ENCODE data around the gene HIF3A.

DNA sequence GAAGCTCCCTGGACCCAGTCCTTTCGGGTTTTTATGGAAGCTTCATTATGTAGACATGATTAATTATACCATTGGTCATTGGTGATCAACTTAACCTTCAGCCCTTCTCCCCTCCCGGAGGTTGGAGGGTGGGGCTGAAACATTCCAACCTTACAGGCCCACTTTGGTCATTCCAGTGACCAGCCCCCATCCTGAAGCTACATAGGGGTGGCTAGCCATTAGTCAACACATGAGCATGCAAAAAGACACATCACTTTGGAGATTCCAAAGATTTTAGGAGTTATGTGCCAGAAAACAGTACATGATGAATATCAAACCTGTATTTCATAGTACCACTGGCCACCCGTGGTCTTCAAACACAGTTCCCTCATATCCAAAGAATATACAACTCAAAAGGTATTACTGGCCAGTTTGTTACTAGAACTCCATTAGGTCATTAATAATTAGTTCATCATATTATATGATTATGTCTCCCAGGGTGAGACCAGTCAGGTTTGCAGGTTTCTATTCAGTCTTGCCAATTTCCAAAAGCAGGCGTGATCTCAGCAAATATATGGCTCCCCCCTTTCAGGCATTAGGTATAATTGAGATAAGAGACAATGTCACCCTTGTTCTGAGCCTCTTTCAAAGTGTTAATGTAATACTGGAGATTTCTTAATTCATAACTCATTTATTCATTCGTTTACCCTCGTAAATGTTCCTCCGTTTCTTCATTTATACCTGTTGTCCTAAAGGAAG is 61.2 kb downstream of the HIF3A start:
- TF ChIP-seq, protein P1, sequence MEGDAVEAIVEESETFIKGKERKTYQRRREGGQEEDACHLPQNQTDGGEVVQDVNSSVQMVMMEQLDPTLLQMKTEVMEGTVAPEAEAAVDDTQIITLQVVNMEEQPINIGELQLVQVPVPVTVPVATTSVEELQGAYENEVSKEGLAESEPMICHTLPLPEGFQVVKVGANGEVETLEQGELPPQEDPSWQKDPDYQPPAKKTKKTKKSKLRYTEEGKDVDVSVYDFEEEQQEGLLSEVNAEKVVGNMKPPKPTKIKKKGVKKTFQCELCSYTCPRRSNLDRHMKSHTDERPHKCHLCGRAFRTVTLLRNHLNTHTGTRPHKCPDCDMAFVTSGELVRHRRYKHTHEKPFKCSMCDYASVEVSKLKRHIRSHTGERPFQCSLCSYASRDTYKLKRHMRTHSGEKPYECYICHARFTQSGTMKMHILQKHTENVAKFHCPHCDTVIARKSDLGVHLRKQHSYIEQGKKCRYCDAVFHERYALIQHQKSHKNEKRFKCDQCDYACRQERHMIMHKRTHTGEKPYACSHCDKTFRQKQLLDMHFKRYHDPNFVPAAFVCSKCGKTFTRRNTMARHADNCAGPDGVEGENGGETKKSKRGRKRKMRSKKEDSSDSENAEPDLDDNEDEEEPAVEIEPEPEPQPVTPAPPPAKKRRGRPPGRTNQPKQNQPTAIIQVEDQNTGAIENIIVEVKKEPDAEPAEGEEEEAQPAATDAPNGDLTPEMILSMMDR (IDR thresholded peaks at IDR 0.05; ENCODE audit: borderline replicate concordance, extremely low read depth, low read length, poor library complexity, severe bottlenecking) = no peak
- TF ChIP-seq EZH2 (IDR thresholded peaks at IDR 0.05; ENCODE audit: borderline replicate concordance, low read depth, low read length, severe bottlenecking) = no peak

Measured in DND-41 (cell line).